ENCODE results near the gene GNAO1.

The GNAO1 gene

DNA sequence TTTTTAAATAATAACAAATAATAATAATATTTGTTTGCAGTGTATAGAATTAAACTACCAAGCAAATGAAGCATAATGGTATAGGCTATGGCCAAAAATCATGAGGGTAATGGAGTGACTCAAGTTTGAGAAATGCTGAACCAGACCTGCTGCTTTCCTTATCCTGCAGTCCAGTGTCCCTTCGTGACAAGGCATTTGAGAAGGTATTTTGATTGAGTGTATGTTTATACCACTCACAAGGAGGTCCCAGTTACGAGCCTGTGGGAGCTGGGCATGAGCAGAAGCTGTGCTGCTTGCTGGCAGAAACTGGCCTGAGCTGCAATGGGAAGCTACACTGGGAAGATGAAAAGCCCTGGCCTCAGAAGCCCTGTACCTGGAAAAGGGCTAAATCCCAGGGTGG lies 50.3 kb downstream of the GNAO1 start:
- no peak for DNase-seq (ENCODE audit: low read depth)

GRCh38 chr16:56242740-56243139 lies 51.5 kb downstream of the GNAO1 start:
- DNase-seq (ENCODE audit: low read depth): no peak

- no peak for DNase-seq (ENCODE audit: low read depth)
Measured at GRCh38 chr16:56244612-56245011, 53.3 kb downstream of the GNAO1 start.

DNA sequence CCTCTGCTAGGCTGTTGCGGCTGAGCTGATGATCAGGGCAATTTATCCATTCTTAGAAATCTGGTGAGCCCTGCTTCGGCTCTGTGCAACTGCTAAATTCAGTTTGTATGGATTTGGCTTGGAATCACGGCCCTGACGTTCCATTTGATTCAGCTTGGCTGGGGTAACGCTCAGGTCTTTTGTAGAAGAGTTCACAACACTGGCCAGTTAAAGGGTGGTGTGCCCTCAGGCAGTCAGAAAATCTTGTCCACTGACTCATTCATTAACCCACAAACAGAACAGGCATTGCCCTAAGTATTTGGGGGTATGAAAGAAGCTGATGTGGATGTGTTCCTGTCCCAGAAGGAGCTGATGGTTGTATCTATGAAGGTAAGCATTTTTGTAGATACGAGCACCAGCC lies 53.9 kb downstream of the GNAO1 start:
- DNase-seq (ENCODE audit: low read depth): no peak

- no peak for DNase-seq (ENCODE audit: low read depth)
Measured at GRCh38 chr16:56246051-56246817, 54.9 kb downstream of the GNAO1 start.

GRCh38 chr16:56247018-56247417 lies 55.7 kb downstream of the GNAO1 start:
- no peak for DNase-seq (ENCODE audit: low read depth)

- DNase-seq (ENCODE audit: low read depth): no peak
Measured at GRCh38 chr16:56247808-56248207, 56.5 kb downstream of the GNAO1 start.

GRCh38 chr16:56252835-56253234 lies 61.5 kb downstream of the GNAO1 start:
- DNase-seq (ENCODE audit: low read depth): no peak

GRCh38 chr16:56255904-56256303 lies 64.6 kb downstream of the GNAO1 start:
- DNase-seq (ENCODE audit: low read depth): no peak

DNA sequence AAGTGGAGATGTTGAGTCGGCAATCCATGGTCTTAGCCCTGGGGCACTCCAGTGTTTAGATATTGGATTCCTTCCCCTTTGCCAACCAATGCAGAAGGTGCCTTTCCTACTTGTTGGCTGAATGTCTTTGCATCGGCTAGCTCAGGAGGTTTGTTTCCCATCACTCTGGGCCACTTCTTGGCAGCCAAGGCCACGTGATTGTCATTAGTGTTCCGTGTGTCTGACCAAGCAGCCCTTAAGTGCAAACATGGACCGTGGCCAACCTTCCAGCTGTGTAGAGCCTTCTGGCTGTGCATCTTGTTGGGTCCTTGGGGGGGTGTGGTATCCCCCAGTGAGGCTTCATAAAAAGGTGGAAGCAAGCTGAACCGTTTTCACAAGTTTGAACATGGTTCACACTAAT lies 66.0 kb downstream of the GNAO1 start:
- DNase-seq (ENCODE audit: low read depth): no peak

- no peak for DNase-seq (ENCODE audit: low read depth)
Measured at GRCh38 chr16:56257666-56258342, 66.5 kb downstream of the GNAO1 start.

GRCh38 chr16:56258508-56259424 lies 67.5 kb downstream of the GNAO1 start:
- no peak for DNase-seq (ENCODE audit: low read depth)

DNA sequence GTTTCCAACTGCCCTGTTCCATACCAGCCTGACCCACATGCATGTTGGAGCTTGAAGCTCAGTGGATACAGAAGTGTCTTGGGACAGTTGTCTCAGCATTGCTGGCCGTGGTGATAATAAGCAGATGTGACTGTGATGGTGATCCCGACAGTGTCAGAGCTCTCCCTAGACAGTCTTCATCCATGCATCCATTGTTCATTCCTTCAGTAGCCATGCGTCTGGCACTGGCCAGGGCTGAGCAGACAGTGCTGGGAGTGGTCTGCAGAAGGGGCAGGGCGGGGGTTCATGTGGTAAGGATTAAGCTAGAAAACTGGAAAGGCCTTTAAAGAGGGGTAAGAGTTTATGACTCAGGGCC lies 68.1 kb downstream of the GNAO1 start:
- DNase-seq (ENCODE audit: low read depth): no peak

GRCh38 chr16:56260378-56261160 lies 69.3 kb downstream of the GNAO1 start:
- DNase-seq (ENCODE audit: low read depth): no peak

DNA sequence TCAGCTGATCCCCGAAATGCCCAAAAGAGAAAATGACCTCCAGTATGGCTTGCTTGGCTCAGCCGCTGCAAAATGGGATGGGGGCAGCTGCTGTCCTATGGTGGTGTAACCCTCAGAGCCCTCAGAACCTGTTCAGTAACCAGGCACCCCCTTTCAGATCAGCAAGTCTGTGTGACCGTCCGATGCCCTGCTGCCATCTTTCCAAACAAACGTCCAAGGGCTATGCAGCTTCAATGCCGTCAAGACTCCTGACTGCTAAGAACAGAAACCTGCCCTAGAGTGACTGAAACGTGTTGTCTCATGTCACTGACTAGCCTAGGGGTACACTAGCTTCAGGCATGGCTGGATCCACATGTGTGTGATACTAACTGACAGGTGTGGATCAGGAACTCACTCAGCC lies 70.4 kb downstream of the GNAO1 start:
- DNase-seq (ENCODE audit: low read depth): no peak

- DNase-seq (ENCODE audit: low read depth): peak; percentile 15
Measured at GRCh38 chr16:56262148-56262547, 70.9 kb downstream of the GNAO1 start.

DNA sequence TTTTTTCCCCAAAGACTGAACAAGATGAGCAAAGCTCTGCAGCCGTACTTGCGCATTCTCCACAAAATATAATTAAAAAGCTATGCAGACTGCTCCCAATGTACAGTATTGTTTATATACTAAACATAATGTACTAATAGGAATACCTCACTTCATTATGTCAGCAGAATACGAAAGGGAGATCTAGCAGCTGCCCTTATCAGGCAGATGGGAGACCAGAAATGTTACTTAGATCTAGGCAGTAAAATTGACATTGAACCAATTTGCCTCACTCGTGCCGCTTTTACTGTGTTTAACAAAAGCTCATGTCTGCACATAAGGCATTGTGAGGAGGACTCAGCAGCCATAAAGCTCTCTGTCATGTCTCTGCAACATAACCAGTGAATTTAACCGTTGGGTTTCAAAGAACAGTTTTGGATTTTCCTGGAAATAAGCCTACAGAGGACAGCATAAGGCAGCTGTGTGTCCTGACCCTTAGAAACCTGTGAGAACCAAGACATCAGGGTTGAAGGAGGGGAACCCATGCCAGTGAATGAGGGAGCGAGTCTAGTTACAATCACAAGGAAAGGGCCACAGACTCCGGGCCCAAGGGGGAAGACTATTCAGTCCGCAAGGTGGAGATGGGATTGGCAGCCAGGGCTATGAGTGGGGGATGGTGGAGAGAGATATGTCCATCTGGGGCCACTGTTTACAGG lies 71.4 kb downstream of the GNAO1 start:
- DNase-seq (ENCODE audit: low read depth): no peak

- no peak for DNase-seq (ENCODE audit: low read depth)
Measured at GRCh38 chr16:56263711-56264608, 72.7 kb downstream of the GNAO1 start.

GRCh38 chr16:56264609-56264972 lies 73.3 kb downstream of the GNAO1 start:
- DNase-seq (ENCODE audit: low read depth): no peak

GRCh38 chr16:56265184-56265583 lies 73.9 kb downstream of the GNAO1 start:
- DNase-seq (ENCODE audit: low read depth): no peak
